HG03025 (cell line): ENCODE measurements around the gene ATG9A.
"Not testable (repeated sequence)": the region's sequence is repeated elsewhere in the genome, so short reads cannot be mapped to it uniquely, and the experiment has no call there.

ENCODE experiments used
- ATAC-seq: cut with Tn5 transposase; IDR thresholded peaks from one replicate; pipeline ENCODE4 v1.9.1; 2021; ENCODE audit warnings: mild to moderate bottlenecking, moderate library complexity; ENCODE audit not compliant: unreplicated experiment, low FRiP score

The ATG9A gene

DNA sequence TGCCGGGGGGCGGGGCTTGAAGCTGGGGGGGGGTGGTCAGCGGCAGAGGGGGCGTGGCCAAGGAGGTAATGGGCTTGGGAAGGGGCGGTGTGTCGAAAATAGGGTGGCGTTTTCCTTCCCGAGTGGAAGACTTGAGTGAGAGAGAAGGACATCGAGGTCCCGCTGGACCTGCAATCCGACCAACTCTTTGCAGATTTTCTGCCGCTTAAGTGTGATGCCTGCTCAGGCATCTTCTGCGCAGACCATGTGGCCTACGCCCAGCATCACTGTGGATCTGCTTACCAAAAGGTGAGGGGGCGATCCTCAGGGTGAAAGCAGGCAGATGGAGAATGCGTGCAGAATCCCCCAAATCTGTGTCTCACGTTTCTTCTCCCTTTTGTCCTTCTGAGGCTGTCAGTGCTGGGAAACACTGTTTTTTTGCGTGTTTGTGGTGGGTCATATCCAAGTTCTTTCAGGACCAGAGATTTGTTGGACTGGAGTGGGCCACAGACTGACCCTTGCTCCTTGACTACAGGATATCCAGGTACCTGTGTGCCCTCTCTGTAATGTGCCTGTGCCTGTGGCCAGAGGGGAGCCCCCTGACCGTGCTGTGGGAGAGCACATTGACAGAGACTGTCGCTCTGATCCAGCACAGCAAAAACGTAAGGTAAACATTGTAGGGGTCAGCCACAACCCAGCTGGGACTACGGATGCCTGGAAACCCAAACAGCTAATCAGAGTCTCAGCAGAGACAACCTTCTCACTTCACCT lies 22.1 kb downstream of the ATG9A start:
- ATAC-seq: no peak

GRCh38 chr2:219206328-219207133 lies 22.9 kb downstream of the ATG9A start, which contains the start of gene ZFAND2B:
Gene ZFAND2B (plus strand): TSS chr2:219206782. CDS start chr2:219206988, 206 bp downstream.
- ATAC-seq: peak; percentile 94

GRCh38 chr2:219205981-219206327 lies 23.5 kb downstream of the ATG9A start:
- ATAC-seq: no peak

- no peak for ATAC-seq
These were observed 24.3 kb downstream of the ATG9A start for GRCh38 chr2:219205165-219205538.

DNA sequence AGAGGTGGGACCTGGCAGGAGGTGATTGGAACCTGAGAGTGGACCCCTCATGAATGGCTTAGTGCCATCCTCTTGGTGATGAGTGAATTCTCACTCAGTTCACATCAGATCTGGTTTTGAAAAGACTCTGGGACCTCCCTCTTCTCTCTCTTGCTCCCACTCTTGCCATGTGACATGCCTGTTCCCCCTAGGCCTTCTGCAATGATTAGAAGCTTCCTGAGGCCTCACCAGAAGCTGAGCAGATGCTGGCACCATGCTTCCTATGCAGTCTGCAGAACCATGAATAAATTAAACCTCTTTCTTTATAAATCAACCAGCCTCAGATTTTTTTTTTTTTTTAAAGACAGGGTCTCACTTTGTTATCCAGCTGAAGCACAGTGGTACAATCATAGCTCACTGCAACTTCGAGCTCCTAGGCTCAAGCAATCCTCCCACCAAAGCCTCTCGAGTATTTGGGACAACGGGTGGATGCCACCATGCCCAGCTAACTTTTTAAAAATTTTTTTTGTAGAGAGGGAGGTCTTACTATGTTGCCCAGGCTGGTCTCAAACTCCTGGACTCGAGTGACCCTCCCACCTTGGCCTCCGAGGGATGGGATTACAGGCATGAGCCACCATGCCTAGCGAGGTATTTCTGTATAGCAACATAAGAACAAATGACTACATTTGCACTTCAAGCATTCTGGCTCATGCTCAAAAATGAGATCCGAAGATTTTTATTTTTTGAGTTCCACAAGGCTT lies 24.8 kb downstream of the ATG9A start:
- no peak for ATAC-seq

DNA sequence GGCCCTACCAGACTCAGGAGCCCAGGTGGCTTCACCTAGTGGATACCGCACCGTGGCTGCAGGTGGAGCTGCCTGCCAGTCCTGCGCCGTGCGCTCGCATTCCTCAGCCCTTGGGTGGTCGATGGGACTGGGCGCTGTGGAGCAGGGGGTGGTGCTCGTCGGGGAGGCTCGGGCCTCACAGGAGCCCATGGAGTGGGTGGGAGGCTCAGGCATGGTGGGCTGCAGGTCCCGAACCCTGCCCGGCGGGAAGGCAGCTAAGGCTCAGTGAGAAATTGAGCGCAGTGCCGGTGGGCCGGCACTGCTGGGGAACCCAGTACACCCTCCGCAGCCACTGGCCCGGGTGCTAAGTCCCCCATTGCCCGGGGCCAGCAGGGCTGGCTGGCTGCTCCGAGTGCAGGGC lies 28.1 kb downstream of the ATG9A start:
- not testable (repeated sequence) for ATAC-seq

GRCh38 chr2:219200502-219201326 lies 28.7 kb downstream of the ATG9A start:
- ATAC-seq: not testable (repeated sequence)

DNA sequence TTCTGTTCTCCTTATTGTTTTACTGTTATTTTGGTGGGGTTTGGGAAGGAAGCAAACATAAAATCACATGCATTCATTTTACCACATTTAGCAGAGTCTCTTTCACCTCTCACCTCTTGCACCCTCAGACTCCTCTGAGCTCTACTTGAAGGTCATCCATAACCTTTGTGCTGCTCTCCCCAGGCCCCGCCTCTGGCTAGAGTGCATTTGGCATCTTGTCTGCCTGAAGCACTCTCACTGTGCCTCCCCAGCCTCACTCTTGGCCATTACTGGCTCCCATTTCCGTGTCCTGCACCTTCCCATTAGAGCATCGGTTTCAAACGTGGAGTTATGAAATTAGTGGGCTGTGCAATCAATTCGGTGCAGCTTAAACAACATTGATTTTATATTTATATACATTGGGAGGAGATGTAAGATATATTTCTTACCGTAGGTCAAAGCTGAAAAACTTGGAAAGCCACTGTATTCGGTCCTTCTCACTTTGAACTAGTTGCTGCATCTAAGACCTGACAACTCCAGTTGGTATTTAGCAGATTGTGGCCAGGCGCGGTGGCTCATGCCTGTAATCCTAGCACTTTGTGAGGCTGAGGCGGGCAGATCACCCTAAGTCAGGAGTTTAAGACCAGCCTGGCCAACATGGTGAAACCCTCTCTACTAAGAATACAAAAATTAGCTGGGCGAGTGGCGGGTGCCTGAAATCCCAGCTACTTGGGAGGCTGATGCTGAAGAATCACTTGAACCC lies 29.8 kb downstream of the ATG9A start:
- ATAC-seq: no peak

- ATAC-seq: no peak
These were observed 30.5 kb downstream of the ATG9A start for GRCh38 chr2:219198974-219199373.

GRCh38 chr2:219197388-219197787 lies 32.0 kb downstream of the ATG9A start:
- ATAC-seq: no peak

- no peak for ATAC-seq
These were observed 42.5 kb downstream of the ATG9A start for GRCh38 chr2:219186754-219187456.

- no peak for ATAC-seq
These were observed 45.3 kb downstream of the ATG9A start for GRCh38 chr2:219184121-219184520.

- ATAC-seq: no peak
These were observed 46.2 kb downstream of the ATG9A start for GRCh38 chr2:219183151-219183772.

DNA sequence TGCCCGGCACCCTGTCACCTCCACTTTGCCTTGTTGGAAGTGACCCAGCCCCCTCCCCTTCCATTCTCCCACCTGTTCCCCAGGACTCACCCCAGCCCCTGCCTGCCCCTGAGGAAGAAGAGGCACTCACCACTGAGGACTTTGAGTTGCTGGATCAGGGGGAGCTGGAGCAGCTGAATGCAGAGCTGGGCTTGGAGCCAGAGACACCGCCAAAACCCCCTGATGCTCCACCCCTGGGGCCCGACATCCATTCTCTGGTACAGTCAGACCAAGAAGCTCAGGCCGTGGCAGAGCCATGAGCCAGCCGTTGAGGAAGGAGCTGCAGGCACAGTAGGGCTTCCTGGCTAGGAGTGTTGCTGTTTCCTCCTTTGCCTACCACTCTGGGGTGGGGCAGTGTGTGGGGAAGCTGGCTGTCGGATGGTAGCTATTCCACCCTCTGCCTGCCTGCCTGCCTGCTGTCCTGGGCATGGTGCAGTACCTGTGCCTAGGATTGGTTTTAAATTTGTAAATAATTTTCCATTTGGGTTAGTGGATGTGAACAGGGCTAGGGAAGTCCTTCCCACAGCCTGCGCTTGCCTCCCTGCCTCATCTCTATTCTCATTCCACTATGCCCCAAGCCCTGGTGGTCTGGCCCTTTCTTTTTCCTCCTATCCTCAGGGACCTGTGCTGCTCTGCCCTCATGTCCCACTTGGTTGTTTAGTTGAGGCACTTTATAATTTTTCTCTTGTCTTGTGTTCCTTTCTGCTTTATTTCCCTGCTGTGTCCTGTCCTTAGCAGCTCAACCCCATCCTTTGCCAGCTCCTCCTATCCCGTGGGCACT lies 46.9 kb downstream of the ATG9A start:
- ATAC-seq: no peak

DNA sequence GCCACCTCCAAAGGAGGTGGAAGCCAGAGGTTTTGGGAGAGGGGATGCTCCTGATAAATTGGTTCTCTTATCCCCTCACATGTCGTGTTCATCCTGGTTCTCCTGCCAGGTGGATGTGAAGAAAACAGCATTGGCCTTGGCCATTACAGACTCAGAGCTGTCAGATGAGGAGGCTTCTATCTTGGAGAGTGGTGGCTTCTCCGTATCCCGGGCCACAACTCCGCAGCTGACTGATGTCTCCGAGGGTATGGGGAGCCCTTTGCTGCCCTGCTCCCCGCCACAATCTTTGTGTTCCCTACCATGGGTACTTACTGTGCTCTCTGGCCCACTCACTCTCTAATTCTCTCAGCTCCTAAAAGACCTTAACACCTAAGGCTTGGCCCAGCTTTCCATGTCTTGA lies 47.9 kb downstream of the ATG9A start:
- ATAC-seq: no peak

DNA sequence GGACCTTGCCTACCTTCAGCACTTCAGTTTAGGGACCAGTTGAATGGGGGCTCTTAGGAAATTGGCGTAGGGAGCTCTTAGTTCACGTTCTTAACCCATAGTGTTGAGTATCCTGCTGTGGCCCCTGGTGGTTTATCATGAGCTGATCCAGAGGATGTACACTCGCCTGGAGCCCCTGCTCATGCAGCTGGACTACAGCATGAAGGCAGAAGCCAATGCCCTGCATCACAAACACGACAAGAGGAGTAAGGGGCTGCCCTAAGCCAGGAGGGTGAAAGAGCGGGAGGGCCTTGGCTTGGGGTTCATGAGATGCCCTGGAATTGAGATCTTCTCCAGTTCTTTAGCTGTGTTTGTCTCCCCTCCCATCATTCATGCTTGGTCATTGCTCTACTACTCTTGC lies 48.5 kb downstream of the ATG9A start:
- ATAC-seq: no peak

GRCh38 chr2:219179601-219180465 lies 49.6 kb downstream of the ATG9A start:
- no peak for ATAC-seq
